Left lung (tissue), 10 donors: ENCODE data around the gene MTA2. TPM values are rescaled to one million over a fixed set of nuclear protein-coding genes. Genes with fewer than 3 reads are reported as not detected.

Source experiments
- ATAC-seq: fragments of 200-7000 bp; cut with Tn5 transposase; one replicate; pipeline ENCODE4 v1.9.1; 2020; ENCODE audit warnings: moderate library complexity
- DNase-seq, 4 donors: peaks; one replicate each; pipeline ENCODE4 v3.0.0-alpha.2; 2013 to 2020
- H3K27ac ChIP-seq, 2 donors: fragments of 200-600 bp; sonication (generic) in 1 of 2; one replicate each; pipeline versions ENCODE4 v1.5.0 to v1.8.0; 2020 to 2021
- H3K27me3 ChIP-seq, 2 donors: fragments of 200-600 bp; sonication (generic) in 1 of 2; one replicate each; pipeline versions ENCODE4 v1.5.0 to v1.8.0; 2020 to 2021
- H3K36me3 ChIP-seq, 2 donors: fragments of 200-600 bp; sonication (generic) in 1 of 2; one replicate each; pipeline versions ENCODE4 v1.5.0 to v1.8.0; 2020 to 2021
- H3K4me1 ChIP-seq, 2 donors: fragments of 200-600 bp; one replicate each; pipeline ENCODE4 v1.8.0; 2021
- H3K4me3 ChIP-seq, 2 donors: fragments of 200-600 bp; sonication (generic) in 1 of 2; one replicate each; pipeline versions ENCODE4 v1.5.0 to v1.8.0; 2020 to 2021; ENCODE audit warnings: mild to moderate bottlenecking in 1 of 2
- H3K9me3 ChIP-seq, 2 donors: fragments of 200-600 bp; sonication (generic) in 1 of 2; one replicate each; pipeline versions ENCODE4 v1.5.0 to v1.8.0; 2020 to 2021
- CTCF ChIP-seq, 2 donors: fragments of 200-600 bp; sonication (generic) in 1 of 2; IDR thresholded peaks; one replicate each; pipeline versions ENCODE4 v1.5.0 to v1.8.0; 2021; ENCODE audit warnings: antibody characterized with exemption in 2 of 2
- intact Hi-C, 2 donors: fragments of 100-400 bp; cut with DNase I; formaldehyde crosslinking; loops; one replicate each; pipeline versions ENCODE4 v1.11.2 to v1.14.2; 2022
- polyA plus RNA-seq, 6 donors: library from polyadenylated mRNA; unstranded; fragments of 120-200 nt; gene quantifications; one replicate each; pipeline ENCODE4 v1.2.1, GENCODE V29; 2013; ENCODE audit not compliant: insufficient read length in 6 of 6
- total RNA-seq, 2 donors: library from RNA; stranded (reverse); fragmentation: NEBNext Ultra II Directional; extraction: Animal tissue kit (Norgen Biotek cat#: 25700); gene quantifications; one replicate each; pipeline ENCODE4 v1.2.1, GENCODE V29; 2021
- donor health status: DM: no; HTN: yes; CAD: no.
- donor health status: DM: no; HTN: no; CAD: no.

Gene MTA2
- total and polyA plus RNA-seq, 8 donors, result 67.1 to 110 (median 94.4) TPM

- no peak for TF ChIP-seq CTCF (IDR thresholded peaks at IDR 0.05)
- intact Hi-C loops, result no loop called here
- H3K36me3 ChIP-seq, result peaks cover 0 to 78% of the 10 kb centered on the region in 2 donors
Observed at GRCh38 chr11:62580959-62581715, 20.5 kb downstream of the MTA2 start.

GRCh38 chr11:62579252-62579651, 22.4 kb downstream of the MTA2 start:
- no peak overlapping the region for H3K27ac ChIP-seq
- H3K4me1 ChIP-seq, result peaks cover 4 to 32% of the 10 kb centered on the region in 2 donors
- intact Hi-C loops, result no loop called here
- peaks cover 0 to 62% of the 10 kb centered on the region in 2 donors for H3K36me3 ChIP-seq
- ATAC-seq, result no peak
- H3K4me3 ChIP-seq, result no peak overlapping the region
- no peaks in the 10 kb centered on the region for H3K9me3 ChIP-seq
- DNase-seq, result no peak
- no peaks in the 10 kb centered on the region for H3K27me3 ChIP-seq
- TF ChIP-seq CTCF (IDR thresholded peaks at IDR 0.05), result no peak

More at GRCh38 chr11:62580959-62581715, 20.5 kb downstream of the MTA2 start:
- Histone ChIP-seq H3K4me1 (peaks cover 0 to 14% of the 10 kb centered on the region in 2 donors), H3K4me3 (no peak overlapping the region), H3K9me3 (no peaks in the 10 kb centered on the region), H3K27ac (no peak overlapping the region), H3K27me3 (no peaks in the 10 kb centered on the region)
- ATAC-seq (no peak), DNase-seq (no peak)

DNA sequence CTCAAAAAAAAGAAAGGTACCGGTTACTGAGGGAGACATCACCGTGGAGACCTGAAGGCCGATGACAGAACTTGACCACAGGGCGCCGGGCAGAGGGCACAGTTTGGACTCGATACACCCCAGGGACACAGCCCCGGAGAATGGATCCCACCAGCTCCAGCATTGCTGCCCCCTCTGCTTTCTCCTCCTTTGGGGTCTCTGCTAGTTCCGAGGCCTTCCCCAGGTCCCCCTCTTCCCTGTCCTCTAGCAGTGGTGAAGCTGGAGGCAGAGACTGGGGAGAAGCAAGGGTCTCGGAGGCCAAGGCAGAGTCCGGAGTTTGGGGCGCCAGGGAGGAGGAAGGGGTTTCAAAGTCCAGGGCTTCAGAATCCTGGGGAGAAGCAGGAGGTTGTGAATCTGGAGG, 23.1 kb downstream of the MTA2 start:
- TF ChIP-seq CTCF (IDR thresholded peaks at IDR 0.05), result no peak
- intact Hi-C loops, result no loop called here
- H3K27me3 ChIP-seq, result no peaks in the 10 kb centered on the region
- no peaks in the 10 kb centered on the region for H3K9me3 ChIP-seq
- peaks cover 4 to 34% of the 10 kb centered on the region in 2 donors for H3K4me1 ChIP-seq
- ATAC-seq (no peak), DNase-seq (no peak)
- H3K27ac ChIP-seq, result peak overlapping the region in 1 of 2 donors; percentile 88
- peaks cover 0 to 62% of the 10 kb centered on the region in 2 donors for H3K36me3 ChIP-seq
- no peak overlapping the region for H3K4me3 ChIP-seq

- Histone ChIP-seq H3K9me3 (no peaks in the 10 kb centered on the region), H3K27me3 (no peaks in the 10 kb centered on the region), H3K4me1 (peaks cover 11 to 43% of the 10 kb centered on the region in 2 donors), H3K27ac (peak overlapping the region; percentile 69 to 88), H3K36me3 (peaks cover under 1 to 64% of the 10 kb centered on the region in 2 donors), H3K4me3 (no peak overlapping the region)
- TF ChIP-seq CTCF (IDR thresholded peaks at IDR 0.05), result no peak
- ATAC-seq, result no peak
- peak in 1 of 4 donors; percentile 48 for DNase-seq
- intact Hi-C loops, result no loop called here
Observed at GRCh38 chr11:62577046-62577714, 24.5 kb downstream of the MTA2 start.

- H3K4me3 ChIP-seq, result peak overlapping the region in 1 of 2 donors; percentile 68
- ATAC-seq (no peak), DNase-seq (no peak)
- H3K9me3 ChIP-seq, result no peaks in the 10 kb centered on the region
- peak overlapping the region; percentile 88 to 95 for H3K27ac ChIP-seq
- intact Hi-C loops, result no loop called here
- no peak for TF ChIP-seq CTCF (IDR thresholded peaks at IDR 0.05)
- H3K36me3 ChIP-seq, result peaks cover 5 to 64% of the 10 kb centered on the region in 2 donors
- H3K27me3 ChIP-seq, result no peaks in the 10 kb centered on the region
- peaks cover 18 to 56% of the 10 kb centered on the region in 2 donors for H3K4me1 ChIP-seq
Observed at GRCh38 chr11:62575837-62576236, 25.8 kb downstream of the MTA2 start.
